Stimulated activated CD8-positive, alpha-beta memory T cell treated with anti-CD3 and anti-CD28 coated beads, Interleukin-7, amount 100 ng/mL, for 48 hours (primary cell): Measurements from ENCODE around the gene SLC26A11.

Experiments
- DNase-seq, 2 donors: peaks; one replicate each; pipeline ENCODE4 v3.0.0-alpha.2; 2020; ENCODE audit warnings: low read depth in 1 of 2; ENCODE audit errors: extremely low read depth in 1 of 2

SLC26A11 gene

GRCh38 chr17:80220054-80220735 is at the start of gene SLC26A11, which contains the start of gene SGSH:
Gene SLC26A11 (plus strand): TSS chr17:80220427. CDS start chr17:80221561, 1,134 bp downstream.
Gene SGSH (minus strand): TSS chr17:80220333. CDS start chr17:80220313, 20 bp downstream.
- peak; percentile 26 to 56 for DNase-seq

GRCh38 chr17:80171681-80172080 is 48.5 kb upstream of the SLC26A11 start:
- DNase-seq = no peak

GRCh38 chr17:80173126-80173525 is 47.1 kb upstream of the SLC26A11 start:
- DNase-seq = no peak

- no peak for DNase-seq
Measured at GRCh38 chr17:80173916-80174315, 46.3 kb upstream of the SLC26A11 start.

- DNase-seq = no peak
Measured at GRCh38 chr17:80176757-80177156, 43.5 kb upstream of the SLC26A11 start.

- DNase-seq = no peak
Measured at GRCh38 chr17:80177986-80178595, 42.1 kb upstream of the SLC26A11 start.

GRCh38 chr17:80180192-80180591 is 40.0 kb upstream of the SLC26A11 start:
- DNase-seq = no peak

GRCh38 chr17:80181431-80181830 is 38.8 kb upstream of the SLC26A11 start:
- DNase-seq = no peak

GRCh38 chr17:80182118-80182844 is 37.9 kb upstream of the SLC26A11 start:
- DNase-seq = no peak

- DNase-seq = no peak
Measured at GRCh38 chr17:80182845-80183223, 37.4 kb upstream of the SLC26A11 start.

- DNase-seq = no peak
Measured at GRCh38 chr17:80183581-80184422, 36.4 kb upstream of the SLC26A11 start.

- DNase-seq = no peak
Measured at GRCh38 chr17:80184423-80184714, 35.9 kb upstream of the SLC26A11 start.

GRCh38 chr17:80185968-80186367 is 34.3 kb upstream of the SLC26A11 start:
- DNase-seq = no peak

- DNase-seq = no peak
Measured at GRCh38 chr17:80187090-80187489, 33.1 kb upstream of the SLC26A11 start.

- no peak for DNase-seq
Measured at GRCh38 chr17:80187515-80187941, 32.7 kb upstream of the SLC26A11 start.

GRCh38 chr17:80189611-80190010 is 30.6 kb upstream of the SLC26A11 start:
- DNase-seq = no peak

GRCh38 chr17:80190716-80191115 is 29.5 kb upstream of the SLC26A11 start:
- no peak for DNase-seq

GRCh38 chr17:80191192-80191591 is 29.0 kb upstream of the SLC26A11 start:
- no peak for DNase-seq

- no peak for DNase-seq
Measured at GRCh38 chr17:80191865-80192661, 28.2 kb upstream of the SLC26A11 start.

GRCh38 chr17:80195141-80195540 is 25.1 kb upstream of the SLC26A11 start:
- DNase-seq = no peak
